K562 (cell line): ENCODE measurements around the gene TMEM132D.

ENCODE experiments used
- DNMT1 ChIP-seq: fragments of 450-650 bp; IDR thresholded peaks from 2 replicates; pipeline ENCODE4 v1.6.1; 2016; ENCODE audit warnings: antibody characterized with exemption, mild to moderate bottlenecking
- GTF2F1 ChIP-seq: IDR thresholded peaks from 2 replicates; pipeline ENCODE4 v1.6.1; 2011; ENCODE audit warnings: low read depth, low read length, improper control_type of control experiment
- JUND ChIP-seq, 2 experiments: IDR thresholded peaks; 2 replicates in 1 of 2; 3 replicates in 1 of 2; pipeline ENCODE4 v1.6.1; 2011; ENCODE audit warnings: borderline replicate concordance in 2 of 2, low read depth in 2 of 2, low read length in 2 of 2, improper control_type of control experiment in 1 of 2, missing biosample characterization in 1 of 2, missing genetic modification characterization in 1 of 2, missing genetic modification reagents in 1 of 2
- KDM2B ChIP-seq: fragments of 250-450 bp; sonication (Bioruptor Pico); IDR thresholded peaks from 2 replicates; pipeline ENCODE4 v1.8.0; 2021; ENCODE audit warnings: mild to moderate bottlenecking, moderate library complexity
- NFYB ChIP-seq: IDR thresholded peaks from 2 replicates; pipeline ENCODE4 v1.6.1; 2011; ENCODE audit warnings: mild to moderate bottlenecking, moderate library complexity; ENCODE audit not compliant: insufficient read length; ENCODE audit errors: extremely low read depth
- POLR2G ChIP-seq: fragments of 200-400 bp; formaldehyde crosslinking; IDR thresholded peaks from 2 replicates; pipeline ENCODE4 v1.6.1; 2017; ENCODE audit warnings: low read depth, mild to moderate bottlenecking, antibody characterized with exemption, low read length, moderate library complexity
- RBM39 ChIP-seq: fragments of 200-400 bp; formaldehyde crosslinking; optimal IDR thresholded peaks from 2 replicates; pipeline ENCODE3; 2018; ENCODE audit warnings: low read depth, low read length
- VEZF1 ChIP-seq: fragments of 200-800 bp; sonication (Bioruptor generic); IDR thresholded peaks from 2 replicates; pipeline ENCODE4 v1.6.1; 2017; ENCODE audit warnings: missing genetic modification characterization, missing compliant biosample characterization
- ZNF583 ChIP-seq: fragments of 250-450 bp; sonication (Bioruptor Pico); IDR thresholded peaks from 2 replicates; pipeline ENCODE4 v1.4.0; 2020
- ZNF592 ChIP-seq: fragments of 450-650 bp; IDR thresholded peaks from 2 replicates; pipeline ENCODE4 v1.6.1; 2017; ENCODE audit warnings: antibody characterized with exemption, mild to moderate bottlenecking

GRCh38 chr12:129234209-129234608 lies 669.6 kb downstream of the TMEM132D start:
- TF ChIP-seq KDM2B (CRISPR knock-in tag): no peak
- no peak for TF ChIP-seq GTF2F1
- TF ChIP-seq RBM39: no peak
- TF ChIP-seq NFYB: no peak
- no peak for TF ChIP-seq POLR2G
- TF ChIP-seq DNMT1: no peak
- no peak for TF ChIP-seq ZNF583
- no peak for TF ChIP-seq ZNF592
- no peak for TF ChIP-seq JUND (IDR thresholded peaks at IDR 0.05; ENCODE audit: borderline replicate concordance, low read depth, low read length)
- TF ChIP-seq JUND (tag; IDR thresholded peaks at IDR 0.05; ENCODE audit: borderline replicate concordance, low read depth, low read length): no peak
- no peak for TF ChIP-seq VEZF1 (CRISPR knock-in tag)
